ENCODE data around the gene SLC6A11. TPM values are rescaled to one million over a fixed set of nuclear protein-coding genes. Genes with fewer than 3 reads are reported as not detected.

The SLC6A11 gene
- total RNA-seq, 2 experiments from 2014 or later: not detected

GRCh38 chr3:10917176-10917575 lies 101.1 kb downstream of the SLC6A11 start:
- no peaks in the 10 kb centered on the region for H3K4me1 Mint-ChIP-seq (ENCODE audit: low read depth)
- Histone ChIP-seq H3K27me3 (ENCODE audit: control insufficient read depth in 1 of 2, insufficient read depth in 2 of 2, low read length in 2 of 2) (peaks cover 2 to 14% of the 10 kb centered on the region in 2 experiments), H3K4me1 (ENCODE audit: insufficient read depth, low read length) (no peaks in the 10 kb centered on the region), H3K27ac (ENCODE audit: low read depth in 1 of 2, low read length in 2 of 2) (no peak overlapping the region), H3K36me3 (ENCODE audit: insufficient read depth, low read length) (no peaks in the 10 kb centered on the region), H3K4me3 (ENCODE audit: low read length) (no peak overlapping the region), H3K9me3 (ENCODE audit: control insufficient read depth in 1 of 2, insufficient read depth in 1 of 2, low read length in 2 of 2) (peaks cover 0 to 3% of the 10 kb centered on the region in 2 experiments)
- ATAC-seq (ENCODE audit: poor library complexity) (no peak), DNase-seq (no peak)
- ChIA-PET POLR2A (no interaction called here), CTCF (no interaction called here)
- no peaks in the 10 kb centered on the region for H3K36me3 Mint-ChIP-seq (ENCODE audit: low read depth)
- peaks cover 64% of the 10 kb centered on the region for H3K27me3 Mint-ChIP-seq
- H3K27ac Mint-ChIP-seq: no peak overlapping the region
- TF ChIP-seq CTCF (IDR thresholded peaks at IDR 0.05): no peak
- intact Hi-C loops (cut with DNase I, micrococcal nuclease): no loop called here
- no peaks in the 10 kb centered on the region for H3K9me3 Mint-ChIP-seq
- no peak overlapping the region for H3K4me3 Mint-ChIP-seq

GRCh38 chr3:10918011-10918410 lies 102.0 kb downstream of the SLC6A11 start:
- Mint-ChIP-seq H3K36me3 (ENCODE audit: low read depth) (no peaks in the 10 kb centered on the region), H3K4me3 (no peak overlapping the region), H3K27ac (no peak overlapping the region), H3K27me3 (peaks cover 64% of the 10 kb centered on the region), H3K9me3 (peaks cover 2% of the 10 kb centered on the region), H3K4me1 (ENCODE audit: low read depth) (no peaks in the 10 kb centered on the region)
- intact Hi-C loops (cut with DNase I, micrococcal nuclease): no loop called here
- Histone ChIP-seq H3K27ac (ENCODE audit: low read depth in 1 of 2, low read length in 2 of 2) (no peak overlapping the region), H3K27me3 (ENCODE audit: control insufficient read depth in 1 of 2, insufficient read depth in 2 of 2, low read length in 2 of 2) (peaks cover 2 to 12% of the 10 kb centered on the region in 2 experiments), H3K36me3 (ENCODE audit: insufficient read depth, low read length) (no peaks in the 10 kb centered on the region), H3K4me1 (ENCODE audit: insufficient read depth, low read length) (no peaks in the 10 kb centered on the region), H3K4me3 (ENCODE audit: low read length) (no peak overlapping the region), H3K9me3 (ENCODE audit: control insufficient read depth in 1 of 2, insufficient read depth in 1 of 2, low read length in 2 of 2) (peaks cover 0 to 3% of the 10 kb centered on the region in 2 experiments)
- POLR2A ChIA-PET: no interaction called here
- DNase-seq: no peak
- CTCF ChIA-PET: no interaction called here
- no peak for ATAC-seq (ENCODE audit: poor library complexity)
- no peak for TF ChIP-seq CTCF (IDR thresholded peaks at IDR 0.05)

GRCh38 chr3:10919636-10920035 lies 103.6 kb downstream of the SLC6A11 start:
- Mint-ChIP-seq H3K4me3 (no peak overlapping the region), H3K36me3 (ENCODE audit: low read depth) (no peaks in the 10 kb centered on the region), H3K27ac (no peak overlapping the region), H3K4me1 (ENCODE audit: low read depth) (no peaks in the 10 kb centered on the region), H3K9me3 (peaks cover 2% of the 10 kb centered on the region), H3K27me3 (peaks cover 58% of the 10 kb centered on the region)
- Histone ChIP-seq H3K4me3 (ENCODE audit: low read length) (no peak overlapping the region), H3K27me3 (ENCODE audit: control insufficient read depth in 1 of 2, insufficient read depth in 2 of 2, low read length in 2 of 2) (peaks cover 0 to 12% of the 10 kb centered on the region in 2 experiments), H3K27ac (ENCODE audit: low read depth in 1 of 2, low read length in 2 of 2) (no peak overlapping the region), H3K36me3 (ENCODE audit: insufficient read depth, low read length) (no peaks in the 10 kb centered on the region), H3K4me1 (ENCODE audit: insufficient read depth, low read length) (no peaks in the 10 kb centered on the region), H3K9me3 (ENCODE audit: control insufficient read depth in 1 of 2, insufficient read depth in 1 of 2, low read length in 2 of 2) (peaks cover 0 to 3% of the 10 kb centered on the region in 2 experiments)
- intact Hi-C loops (cut with DNase I, micrococcal nuclease): no loop called here
- CTCF ChIA-PET: no interaction called here
- DNase-seq: no peak
- POLR2A ChIA-PET: no interaction called here
- TF ChIP-seq CTCF (IDR thresholded peaks at IDR 0.05): no peak
- no peak for ATAC-seq (ENCODE audit: poor library complexity)

Data from CD4-positive, alpha-beta T cell (primary cell).